Stimulated activated CD8-positive, alpha-beta memory T cell treated with anti-CD3 and anti-CD28 coated beads, Interleukin-12 subunit alpha, Interleukin-12 subunit beta, amount 100 ng/mL, for 24 hours (primary cell): Measurements from ENCODE around the gene GTPBP3.
"Not testable (repeated sequence)": the region's sequence is repeated elsewhere in the genome, so short reads cannot be mapped to it uniquely, and the experiment has no call there.

Experiments used
- DNase-seq: peaks from one replicate; pipeline ENCODE4 v3.0.0-alpha.2; 2020; ENCODE audit errors: extremely low read depth

The GTPBP3 gene, protein sequence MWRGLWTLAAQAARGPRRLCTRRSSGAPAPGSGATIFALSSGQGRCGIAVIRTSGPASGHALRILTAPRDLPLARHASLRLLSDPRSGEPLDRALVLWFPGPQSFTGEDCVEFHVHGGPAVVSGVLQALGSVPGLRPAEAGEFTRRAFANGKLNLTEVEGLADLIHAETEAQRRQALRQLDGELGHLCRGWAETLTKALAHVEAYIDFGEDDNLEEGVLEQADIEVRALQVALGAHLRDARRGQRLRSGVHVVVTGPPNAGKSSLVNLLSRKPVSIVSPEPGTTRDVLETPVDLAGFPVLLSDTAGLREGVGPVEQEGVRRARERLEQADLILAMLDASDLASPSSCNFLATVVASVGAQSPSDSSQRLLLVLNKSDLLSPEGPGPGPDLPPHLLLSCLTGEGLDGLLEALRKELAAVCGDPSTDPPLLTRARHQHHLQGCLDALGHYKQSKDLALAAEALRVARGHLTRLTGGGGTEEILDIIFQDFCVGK

GRCh38 chr19:17336872-17337674, at the start of gene GTPBP3:
Gene GTPBP3 (plus strand): TSS chr19:17337553. CDS start chr19:17337612, 59 bp downstream.
- peak; percentile 97 for DNase-seq

GRCh38 chr19:17289489-17289888, 47.9 kb upstream of the GTPBP3 start:
- no peak for DNase-seq

DNA sequence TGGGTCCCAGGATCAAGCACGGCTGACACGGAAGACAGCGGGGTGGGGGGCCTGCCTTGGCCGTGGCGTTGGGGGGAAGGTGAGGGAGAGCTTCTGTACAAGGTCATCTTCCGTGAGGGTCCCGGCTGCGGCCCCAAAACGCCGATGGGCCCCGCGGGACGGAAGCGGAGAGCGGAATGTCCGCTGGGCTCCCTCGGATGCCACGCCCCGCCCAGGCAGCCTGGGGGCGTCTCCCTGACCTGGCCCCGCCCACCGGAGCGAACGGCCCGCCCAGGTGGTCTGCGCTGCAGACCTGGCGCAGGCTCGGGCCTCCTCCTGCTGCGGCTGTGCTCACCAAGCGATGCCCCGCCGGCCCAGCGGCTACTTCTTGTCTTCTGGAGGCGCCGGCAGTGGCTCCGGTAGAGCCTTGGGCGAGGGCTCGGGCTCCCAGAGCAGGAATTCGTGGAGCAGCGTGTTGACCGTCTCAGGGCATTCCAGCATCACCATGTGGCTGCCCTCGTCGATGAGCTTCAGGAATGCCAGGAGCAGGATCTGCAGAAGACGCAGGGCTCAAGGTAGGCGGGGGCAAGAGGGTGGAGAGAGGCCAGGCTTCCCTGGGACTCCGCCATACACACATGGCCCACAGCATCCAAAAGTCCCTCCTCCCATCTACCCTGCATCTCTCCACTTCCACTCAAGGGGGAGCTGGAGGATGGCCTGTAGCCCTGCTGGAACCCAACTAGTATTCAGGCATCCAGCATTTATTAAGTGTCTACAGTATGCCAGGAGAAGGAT, 44.9 kb upstream of the GTPBP3 start:
- no peak for DNase-seq

DNA sequence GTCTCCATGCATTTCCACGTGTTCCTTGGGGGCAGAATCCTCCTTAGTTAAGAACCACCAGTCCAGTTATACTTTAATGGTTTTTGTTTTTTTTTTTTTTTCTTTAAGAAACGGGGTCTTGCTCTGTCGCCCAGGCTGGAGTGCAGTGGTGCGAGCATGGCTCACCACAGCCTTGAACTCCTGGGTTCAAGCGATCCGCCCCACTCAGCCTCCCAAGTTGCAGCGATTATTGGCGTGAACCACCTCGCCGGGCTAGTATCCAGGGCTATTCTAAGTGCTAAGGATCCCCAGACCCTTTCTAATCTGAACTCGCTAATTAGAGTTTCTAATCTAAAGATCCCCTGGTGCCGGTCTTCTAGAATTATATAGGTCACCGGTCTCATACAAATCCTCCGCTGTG, 43.7 kb upstream of the GTPBP3 start:
- DNase-seq, result no peak

DNA sequence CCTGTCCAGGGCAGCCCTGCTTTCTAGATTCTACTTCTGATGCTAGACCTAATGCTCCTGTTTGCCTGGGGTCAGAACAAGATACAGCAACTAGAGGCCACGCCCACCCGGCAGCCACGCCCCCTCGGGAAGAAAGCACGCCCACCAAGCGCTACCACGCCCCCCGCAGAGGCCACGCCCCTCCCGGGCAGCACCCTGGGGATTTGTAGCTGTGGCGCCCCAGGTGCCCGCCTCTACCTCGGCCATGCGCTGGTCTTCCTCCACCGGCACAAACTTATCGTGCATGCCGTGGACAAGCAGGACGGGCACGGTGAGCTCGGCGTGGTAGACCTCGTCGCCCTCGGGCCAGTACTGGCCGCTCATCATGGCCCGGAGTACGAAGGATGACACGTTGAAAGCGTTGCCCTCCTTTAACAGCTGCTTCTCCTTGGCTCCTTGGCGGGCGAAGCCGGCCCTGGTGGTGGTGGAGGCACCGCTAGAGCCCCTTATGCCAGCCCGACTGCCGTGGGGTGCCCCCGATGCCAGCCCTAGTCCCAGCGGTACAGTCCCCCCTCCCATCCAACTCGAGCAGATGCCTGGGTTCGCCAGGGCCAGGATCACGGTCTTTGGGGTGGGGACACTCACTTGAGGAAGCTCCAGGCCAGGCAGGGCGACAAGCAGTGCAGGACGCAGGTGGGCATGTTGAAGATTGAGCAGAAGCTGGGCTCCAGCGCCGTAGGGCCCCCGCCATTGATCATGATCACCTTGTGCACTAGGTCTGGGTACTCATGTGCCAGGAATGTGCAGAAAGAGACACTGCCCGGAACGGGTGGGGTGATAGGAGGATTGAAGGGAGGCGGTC, 43.1 kb upstream of the GTPBP3 start:
- DNase-seq, result no peak

GRCh38 chr19:17295551-17295950, 41.8 kb upstream of the GTPBP3 start:
- DNase-seq, result not testable (repeated sequence)

GRCh38 chr19:17296273-17296672, 41.1 kb upstream of the GTPBP3 start:
- no peak for DNase-seq

DNA sequence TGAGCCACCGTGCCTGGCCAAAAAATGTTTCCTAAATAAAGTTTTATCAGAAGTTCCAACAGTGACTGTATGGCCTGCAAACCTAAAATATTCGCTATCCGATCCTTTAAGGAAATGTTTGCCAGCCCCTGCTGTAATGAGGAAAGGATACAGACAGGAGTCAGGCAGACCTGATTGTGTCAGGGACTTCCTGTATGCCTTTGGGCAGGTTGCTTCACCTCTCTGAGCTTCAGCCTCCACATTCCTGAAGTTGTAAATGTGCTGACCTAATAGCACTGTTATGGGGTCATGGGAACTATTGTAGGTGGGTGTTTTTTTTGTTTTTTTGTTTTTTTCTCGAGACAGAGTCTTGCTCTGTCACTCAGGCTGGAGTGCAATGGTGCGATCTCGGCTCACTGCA, 40.4 kb upstream of the GTPBP3 start:
- DNase-seq, result no peak

DNA sequence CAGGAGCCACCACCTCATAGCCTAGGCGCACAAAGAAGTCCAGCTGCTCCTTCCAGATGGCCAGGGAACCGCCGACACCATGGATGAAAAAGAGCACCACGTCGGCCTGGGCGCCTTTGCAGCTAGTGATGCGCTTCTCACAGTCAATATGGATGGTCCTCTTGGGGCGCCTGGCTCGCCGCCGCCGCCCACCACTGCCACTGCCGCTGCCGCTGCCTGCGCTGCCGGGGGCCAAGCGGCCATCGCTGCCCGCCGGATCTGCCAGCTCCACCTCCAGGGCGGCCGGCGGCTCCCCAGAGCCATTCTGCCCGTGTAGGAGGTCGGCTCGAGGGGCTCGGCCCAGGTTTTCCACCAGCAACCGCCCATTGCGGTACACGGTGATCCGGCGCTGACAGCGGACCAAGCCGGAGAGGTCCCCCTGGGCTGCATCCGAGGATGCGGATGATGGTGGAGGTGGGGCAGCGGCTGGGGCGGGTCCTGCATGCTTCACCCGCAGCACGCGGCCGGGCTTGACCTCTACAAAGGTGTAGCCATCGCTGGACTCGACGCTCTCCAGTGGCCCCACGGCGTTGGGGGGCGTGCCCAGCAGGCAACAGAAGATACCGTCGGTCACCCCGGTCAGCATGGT, 36.2 kb upstream of the GTPBP3 start:
- no peak for DNase-seq

GRCh38 chr19:17302391-17303166, 34.8 kb upstream of the GTPBP3 start:
- no peak for DNase-seq

DNA sequence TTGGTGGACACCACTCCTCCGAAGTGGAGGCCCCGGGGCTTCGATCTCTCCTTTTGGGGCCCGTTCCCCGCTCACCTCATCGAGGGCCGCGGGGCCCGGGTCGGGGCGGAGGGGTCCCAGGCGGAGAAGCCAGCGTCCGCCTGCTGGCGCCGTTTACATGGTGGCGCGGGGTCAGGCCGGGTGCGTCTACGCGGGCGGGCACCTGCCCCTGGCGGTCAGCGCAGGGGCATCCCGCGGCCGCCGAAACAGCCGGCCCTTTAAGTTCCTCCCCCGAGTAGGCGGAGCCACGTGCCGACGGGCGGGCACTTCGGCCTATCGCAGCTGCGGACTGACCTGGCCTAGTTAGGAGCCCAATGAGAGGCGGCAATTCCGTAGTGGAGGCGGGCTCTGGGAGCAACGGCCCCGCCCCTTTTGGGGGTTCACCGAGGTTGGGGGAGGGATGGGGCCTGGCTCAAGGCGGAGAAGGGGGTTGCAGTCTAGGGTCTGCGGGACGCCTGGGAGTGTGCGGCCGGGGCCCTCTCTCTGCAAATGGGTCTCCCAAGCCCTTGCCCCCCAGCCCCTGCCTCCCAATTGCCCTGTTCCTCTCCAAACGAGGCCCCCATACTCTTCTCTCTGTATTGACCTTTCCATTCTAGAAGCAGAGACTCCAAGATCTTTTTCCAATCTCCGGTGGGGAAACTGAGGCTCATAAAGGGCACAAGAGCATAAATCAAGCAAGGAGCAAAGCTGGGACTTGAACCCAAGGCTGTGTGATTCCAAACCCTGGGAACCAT, 34.0 kb upstream of the GTPBP3 start, which contains the start of gene ABHD8:
ABHD8 (minus strand) TSS at position 259 of the 773 bp plus-strand sequence. CDS start 1,809 bp downstream, outside the sequence.
- DNase-seq, result peak; percentile 80

GRCh38 chr19:17303940-17304267, 33.4 kb upstream of the GTPBP3 start:
- DNase-seq, result no peak

DNA sequence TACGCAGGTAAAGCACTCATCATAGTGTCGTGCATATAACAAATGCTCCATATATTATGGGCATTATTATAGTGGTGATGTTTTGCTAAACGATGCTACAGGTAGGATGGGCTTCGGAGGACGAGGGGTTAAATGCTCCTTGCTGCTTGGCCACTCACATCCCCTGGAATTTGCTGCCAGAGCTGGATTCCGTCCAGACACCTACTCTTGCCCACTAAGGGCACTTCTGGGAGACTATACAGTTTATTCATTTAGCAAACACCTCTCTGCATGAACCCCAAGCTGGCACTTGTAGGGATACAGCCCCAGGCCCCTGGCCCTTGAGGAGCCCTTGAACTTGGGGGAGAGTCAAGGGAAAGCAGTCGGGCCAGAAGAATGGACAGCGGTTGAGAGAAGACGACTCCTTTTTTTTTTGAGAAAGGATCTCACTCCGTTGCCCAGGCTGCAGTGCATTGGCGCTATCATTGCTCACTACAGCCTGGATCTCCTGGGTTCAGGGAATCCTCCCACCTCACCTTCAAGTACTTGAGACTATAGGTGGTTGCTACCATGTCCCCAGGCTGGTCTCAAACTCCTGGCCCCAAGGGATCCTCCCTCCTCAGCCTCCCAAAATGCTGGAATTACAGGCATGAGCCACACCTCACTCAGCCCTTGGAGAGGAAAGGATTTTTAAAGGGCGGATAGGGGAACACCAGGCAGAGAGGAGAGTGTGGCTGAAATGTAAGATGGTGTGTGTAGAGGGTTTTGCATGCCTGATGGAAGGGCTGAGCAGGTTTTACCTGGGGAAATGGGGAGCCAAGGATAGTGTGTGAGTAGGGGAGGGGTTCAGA, 32.8 kb upstream of the GTPBP3 start:
- no peak for DNase-seq

DNA sequence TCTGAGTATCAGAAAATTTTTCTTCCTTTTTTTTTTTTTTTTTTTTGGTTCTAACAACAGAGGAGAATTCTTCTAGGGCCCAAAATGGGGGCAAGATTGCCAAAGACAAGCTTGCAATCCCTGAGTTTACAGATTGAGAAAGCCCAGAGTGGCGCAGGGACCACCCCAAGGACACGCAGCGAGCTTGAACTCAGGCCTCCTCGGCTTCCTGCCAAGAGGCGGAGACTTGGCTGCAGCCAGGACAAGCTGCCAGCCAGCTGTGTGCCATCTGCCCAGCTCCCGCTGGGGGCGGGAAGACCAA, 32.2 kb upstream of the GTPBP3 start:
- DNase-seq, result no peak

DNA sequence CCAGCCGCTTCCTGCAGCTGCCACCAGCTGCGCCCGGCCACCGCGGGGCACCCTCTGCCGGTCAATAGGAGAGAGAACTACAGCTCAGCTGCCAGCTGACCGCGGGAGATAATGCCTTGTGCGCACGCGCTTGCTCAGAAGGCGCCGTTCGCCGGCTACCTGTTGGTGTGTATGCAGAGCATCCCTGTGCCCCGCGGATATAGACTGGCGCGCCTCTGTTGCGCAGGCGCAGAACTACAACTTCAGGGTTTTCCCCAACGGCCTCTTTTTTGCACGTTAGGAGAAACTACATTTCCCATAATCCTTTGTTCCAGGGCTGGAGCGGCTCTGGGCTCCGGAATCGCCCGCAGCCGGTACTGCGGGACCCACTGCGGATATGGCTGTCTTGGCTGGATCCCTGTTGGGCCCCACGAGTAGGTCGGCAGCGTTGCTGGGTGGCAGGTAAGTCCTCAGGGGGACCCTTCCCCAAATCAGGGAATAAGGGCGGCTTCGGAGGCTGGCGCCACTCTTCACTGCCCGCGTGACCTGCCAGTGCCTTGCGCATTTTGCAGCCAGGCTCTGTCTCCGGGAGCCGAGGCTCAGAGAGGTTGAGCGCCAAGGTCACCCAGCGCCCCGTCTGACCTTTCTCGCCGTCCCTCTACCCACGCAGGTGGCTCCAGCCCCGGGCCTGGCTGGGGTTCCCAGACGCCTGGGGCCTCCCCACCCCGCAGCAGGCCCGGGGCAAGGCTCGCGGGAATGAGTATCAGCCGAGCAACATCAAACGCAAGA, 31.7 kb upstream of the GTPBP3 start, which contains the start of gene MRPL34:
MRPL34 (plus strand) TSS at position 356 of the 768 bp plus-strand sequence; CDS start at position 377, 21 bp downstream.
- peak; percentile 82 for DNase-seq

DNA sequence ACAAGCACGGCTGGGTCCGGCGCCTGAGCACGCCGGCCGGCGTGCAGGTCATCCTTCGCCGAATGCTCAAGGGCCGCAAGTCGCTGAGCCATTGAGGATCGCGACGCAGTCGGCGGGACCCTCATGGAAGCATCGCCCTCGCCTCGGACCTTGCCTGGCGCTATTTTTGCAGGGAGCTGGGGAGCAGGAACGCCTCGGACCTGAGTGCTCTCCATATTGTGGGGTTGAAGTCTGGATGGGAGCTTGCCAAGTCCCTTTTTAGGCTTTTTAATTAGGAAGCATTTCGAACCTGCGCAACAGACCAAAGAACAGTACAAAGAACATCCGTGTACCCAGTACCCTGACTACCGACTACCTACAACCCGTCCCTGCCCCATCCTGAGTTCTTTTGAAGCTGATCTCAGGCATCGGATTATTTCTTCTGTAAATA, 31.1 kb upstream of the GTPBP3 start:
- DNase-seq, result no peak

DNA sequence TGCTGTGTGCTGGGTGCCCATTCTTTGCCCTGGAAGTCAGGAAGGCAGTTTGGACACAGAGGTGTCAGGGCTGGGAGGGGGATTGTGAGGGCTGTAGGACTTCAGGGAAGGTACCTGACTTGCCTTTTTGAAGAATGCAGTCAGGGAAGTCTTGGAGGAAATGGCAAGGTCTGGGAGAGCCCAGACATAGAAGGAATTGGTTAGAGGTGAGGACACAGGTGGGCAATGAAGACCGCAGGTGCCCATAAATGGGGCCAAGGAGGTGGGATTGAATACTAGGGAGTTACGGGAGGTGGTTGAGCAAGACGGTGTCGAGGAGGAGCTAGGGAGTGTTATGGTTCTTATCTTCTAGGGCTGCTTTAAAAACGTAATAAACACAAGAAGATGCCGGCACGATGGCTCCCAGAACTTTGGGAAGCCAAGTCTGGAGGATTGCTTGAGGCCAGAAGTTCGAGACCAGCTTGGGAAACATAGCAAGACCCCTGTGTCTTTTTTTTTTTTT, 29.4 kb upstream of the GTPBP3 start:
- DNase-seq, result no peak
